SHP77 treated with DMSO at 0.1 percent for 48 hours (cell line): ENCODE measurements around the gene CCDC8.
A peak's percentile ranks its signal among the peaks of the same experiment; 100 is the strongest.
"Not testable (repeated sequence)": the region's sequence is repeated elsewhere in the genome, so short reads cannot be mapped to it uniquely, and the experiment has no call there.

Experiments
- DNase-seq: peaks from one replicate; lab custom pipeline; 2025; lab: John Stamatoyannopoulos, UW

The CCDC8 gene

GRCh38 chr19:46383171-46383815 is 30.1 kb downstream of the CCDC8 start:
- DNase-seq = no peak

- no peak for DNase-seq
These were observed 31.5 kb downstream of the CCDC8 start for GRCh38 chr19:46381756-46382345.

- DNase-seq = no peak
These were observed 32.0 kb downstream of the CCDC8 start for GRCh38 chr19:46381346-46381745.

GRCh38 chr19:46380690-46381089 is 32.7 kb downstream of the CCDC8 start:
- no peak for DNase-seq

- DNase-seq = no peak
These were observed 35.1 kb downstream of the CCDC8 start for GRCh38 chr19:46378268-46378667.

- DNase-seq = no peak
These were observed 36.9 kb downstream of the CCDC8 start for GRCh38 chr19:46376241-46377153.

GRCh38 chr19:46375476-46376067 is 37.8 kb downstream of the CCDC8 start:
- DNase-seq = not testable (repeated sequence)

GRCh38 chr19:46374536-46375475 is 38.6 kb downstream of the CCDC8 start:
- DNase-seq = no peak

GRCh38 chr19:46373491-46374359 is 39.6 kb downstream of the CCDC8 start:
- peak; percentile 82 for DNase-seq

- DNase-seq = no peak
These were observed 40.4 kb downstream of the CCDC8 start for GRCh38 chr19:46372901-46373490.

GRCh38 chr19:46371371-46371901 is 41.9 kb downstream of the CCDC8 start:
- no peak for DNase-seq

GRCh38 chr19:46369817-46370216 is 43.5 kb downstream of the CCDC8 start:
- no peak for DNase-seq

- peak; percentile 52 for DNase-seq
These were observed 45.2 kb downstream of the CCDC8 start for GRCh38 chr19:46368116-46368515.

GRCh38 chr19:46367426-46367825 is 45.9 kb downstream of the CCDC8 start:
- DNase-seq = no peak

- DNase-seq = no peak
These were observed 46.6 kb downstream of the CCDC8 start for GRCh38 chr19:46366620-46367292.

- no peak for DNase-seq
These were observed 47.8 kb downstream of the CCDC8 start for GRCh38 chr19:46365561-46365960.

- no peak for DNase-seq
These were observed 49.0 kb downstream of the CCDC8 start for GRCh38 chr19:46364359-46364758.

GRCh38 chr19:46361915-46362314 is 51.4 kb downstream of the CCDC8 start:
- DNase-seq = no peak
